SK-N-SH treated with all-trans-retinoic acid at 6 μM for 48 hours (cell line): ENCODE measurements around the gene SOAT2.

ENCODE experiments used
- ATAC-seq: fragments of 200-7000 bp; cut with Tn5 transposase; 3 replicates; pipeline ENCODE4 v1.9.1; 2020; ENCODE audit warnings: mild to moderate bottlenecking, moderate library complexity
- ARNTL ChIP-seq: fragments of 450-650 bp; formaldehyde crosslinking; IDR thresholded peaks from 2 replicates; pipeline ENCODE4 v1.5.0; 2020; ENCODE audit warnings: low read depth, mild to moderate bottlenecking, moderate library complexity, borderline replicate concordance
- BACH2 ChIP-seq: fragments of 250-450 bp; sonication (Bioruptor Pico); IDR thresholded peaks from 2 replicates; pipeline ENCODE4 v1.9.0; 2021; ENCODE audit warnings: mild to moderate bottlenecking, borderline replicate concordance
- CSDC2 ChIP-seq: fragments of 250-450 bp; sonication (Bioruptor Pico); IDR thresholded peaks from 2 replicates; pipeline ENCODE4 v1.5.0; 2020; ENCODE audit warnings: mild to moderate bottlenecking, moderate library complexity
- ESRRG ChIP-seq: fragments of 250-450 bp; sonication (Bioruptor Pico); IDR thresholded peaks from 2 replicates; pipeline ENCODE4 v1.6.1; 2021; ENCODE audit warnings: mild to moderate bottlenecking
- GLIS3 ChIP-seq: fragments of 250-450 bp; sonication (Bioruptor Pico); IDR thresholded peaks from 2 replicates; pipeline ENCODE4 v1.5.0; 2020; ENCODE audit warnings: mild to moderate bottlenecking, moderate library complexity
- ISL1 ChIP-seq: fragments of 250-450 bp; sonication (Bioruptor Pico); IDR thresholded peaks from 2 replicates; pipeline ENCODE4 v2.1.2; 2022; ENCODE audit warnings: mild to moderate bottlenecking, moderate library complexity
- OSR1 ChIP-seq: fragments of 250-450 bp; sonication (Bioruptor Pico); IDR thresholded peaks from 2 replicates; pipeline ENCODE4 v1.8.0; 2022; ENCODE audit warnings: moderate library complexity, mild to moderate bottlenecking, inconsistent platforms
- RARB ChIP-seq: fragments of 250-450 bp; sonication (Bioruptor Pico); IDR thresholded peaks from 2 replicates; pipeline ENCODE4 v1.8.0; 2021; ENCODE audit warnings: mild to moderate bottlenecking, moderate library complexity
- SNAI2 ChIP-seq: fragments of 250-450 bp; sonication (Bioruptor Pico); IDR thresholded peaks from 2 replicates; pipeline ENCODE4 v1.5.0; 2020; ENCODE audit warnings: mild to moderate bottlenecking, moderate library complexity
- TCF4 ChIP-seq: fragments of 250-450 bp; sonication (Bioruptor Pico); IDR thresholded peaks from 2 replicates; pipeline ENCODE4 v1.8.0; 2021; ENCODE audit warnings: mild to moderate bottlenecking, moderate library complexity, borderline replicate concordance
- TOX ChIP-seq: fragments of 250-450 bp; sonication (Bioruptor Pico); IDR thresholded peaks from 2 replicates; pipeline ENCODE4 v1.8.0; 2021; ENCODE audit warnings: mild to moderate bottlenecking, moderate library complexity, borderline replicate concordance
- ZC3H10 ChIP-seq: fragments of 250-450 bp; sonication (Bioruptor Pico); IDR thresholded peaks from 2 replicates; pipeline ENCODE4 v1.5.1; 2021; ENCODE audit warnings: mild to moderate bottlenecking, moderate library complexity
- ZFP3 ChIP-seq: fragments of 250-450 bp; sonication (Bioruptor Pico); IDR thresholded peaks from 2 replicates; pipeline ENCODE4 v1.5.0; 2020; ENCODE audit warnings: mild to moderate bottlenecking, moderate library complexity
- ZNF565 ChIP-seq: fragments of 450-650 bp; formaldehyde crosslinking; conservative IDR thresholded peaks from 2 replicates; pipeline ENCODE4 v1.5.0; 2020; ENCODE audit warnings: low read depth, mild to moderate bottlenecking, moderate library complexity
- ZNF70 ChIP-seq: fragments of 450-650 bp; formaldehyde crosslinking; IDR thresholded peaks from 2 replicates; pipeline ENCODE4 v1.5.0; 2020; ENCODE audit warnings: mild to moderate bottlenecking, moderate library complexity
- ZNF8 ChIP-seq: fragments of 450-650 bp; formaldehyde crosslinking; IDR thresholded peaks from 2 replicates; pipeline ENCODE4 v1.5.0; 2020; ENCODE audit warnings: mild to moderate bottlenecking, moderate library complexity
- TF ChIP-seq, protein P1 (sequence below): fragments of 250-450 bp; sonication (Bioruptor Pico); IDR thresholded peaks from 2 replicates; pipeline ENCODE4 v1.5.1; 2020; ENCODE audit warnings: low read depth, mild to moderate bottlenecking, moderate library complexity
- TF ChIP-seq, protein P2 (sequence below): fragments of 250-450 bp; sonication (Bioruptor Pico); IDR thresholded peaks from 2 replicates; pipeline ENCODE4 v1.8.0; 2020; ENCODE audit warnings: mild to moderate bottlenecking, moderate library complexity, borderline replicate concordance
- TF ChIP-seq, protein P3 (sequence below): fragments of 250-450 bp; sonication (Bioruptor Pico); IDR thresholded peaks from 2 replicates; pipeline ENCODE4 v1.8.0; 2021; ENCODE audit warnings: low read depth, mild to moderate bottlenecking, moderate library complexity, borderline replicate concordance
- TF ChIP-seq, protein P4 (sequence below): fragments of 250-450 bp; sonication (Bioruptor Pico); IDR thresholded peaks from 2 replicates; pipeline ENCODE4 v1.5.1; 2021; ENCODE audit warnings: mild to moderate bottlenecking, moderate library complexity

SOAT2 gene

DNA sequence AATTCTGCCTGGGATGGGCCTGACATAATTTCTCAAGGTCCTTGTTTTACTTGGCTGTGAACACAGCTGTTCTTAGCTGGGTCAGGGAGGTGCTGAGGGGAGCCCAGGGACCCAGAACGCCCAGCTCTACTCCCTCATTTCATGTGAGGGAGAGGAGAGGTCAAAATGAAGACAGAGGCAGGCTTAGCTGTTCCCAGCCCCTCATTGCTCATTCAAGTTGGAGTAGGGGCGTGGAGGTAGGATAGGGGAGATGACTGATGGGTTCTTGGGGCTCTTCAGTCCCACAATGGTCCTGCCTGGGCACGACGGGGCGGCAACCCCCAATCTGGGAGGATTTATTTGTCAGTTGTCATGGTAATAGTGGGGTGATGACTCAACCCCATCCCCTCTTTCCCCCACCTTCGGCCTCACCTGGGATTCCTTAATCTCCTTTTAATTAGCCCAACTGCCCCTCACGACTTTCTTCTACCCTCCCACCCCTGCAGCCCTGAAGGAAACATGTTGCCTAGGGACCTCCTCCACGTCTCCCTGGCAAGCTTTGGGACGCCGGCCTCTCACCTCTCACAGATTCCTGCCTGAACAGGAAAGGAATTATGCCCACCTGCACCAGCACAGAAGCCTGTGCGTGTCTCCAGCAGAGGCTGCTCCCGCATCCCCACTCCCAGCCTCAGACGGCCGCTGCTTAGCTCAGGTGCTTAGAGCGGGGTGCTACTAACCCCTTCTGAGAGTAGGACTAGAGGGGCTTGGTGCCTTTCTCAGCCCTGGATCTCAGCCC lies 34.3 kb upstream of the SOAT2 start:
- no peak for ATAC-seq
- TF ChIP-seq OSR1 (CRISPR knock-in tag) = no peak
- TF ChIP-seq BACH2 (CRISPR knock-in tag) = no peak
- no peak for TF ChIP-seq ZC3H10
- TF ChIP-seq ISL1 (CRISPR knock-in tag) = no peak
- no peak for TF ChIP-seq RARB
- TF ChIP-seq TCF4 (CRISPR knock-in tag) = no peak
- no peak for TF ChIP-seq ARNTL (CRISPR knock-in tag)
- TF ChIP-seq ZNF70 (CRISPR knock-in tag) = no peak
- no peak for TF ChIP-seq ZNF8 (CRISPR knock-in tag)
- TF ChIP-seq ESRRG (CRISPR knock-in tag) = no peak
- TF ChIP-seq CSDC2 (CRISPR knock-in tag) = no peak
- no peak for TF ChIP-seq ZFP3 (CRISPR knock-in tag)
- TF ChIP-seq, protein P1, sequence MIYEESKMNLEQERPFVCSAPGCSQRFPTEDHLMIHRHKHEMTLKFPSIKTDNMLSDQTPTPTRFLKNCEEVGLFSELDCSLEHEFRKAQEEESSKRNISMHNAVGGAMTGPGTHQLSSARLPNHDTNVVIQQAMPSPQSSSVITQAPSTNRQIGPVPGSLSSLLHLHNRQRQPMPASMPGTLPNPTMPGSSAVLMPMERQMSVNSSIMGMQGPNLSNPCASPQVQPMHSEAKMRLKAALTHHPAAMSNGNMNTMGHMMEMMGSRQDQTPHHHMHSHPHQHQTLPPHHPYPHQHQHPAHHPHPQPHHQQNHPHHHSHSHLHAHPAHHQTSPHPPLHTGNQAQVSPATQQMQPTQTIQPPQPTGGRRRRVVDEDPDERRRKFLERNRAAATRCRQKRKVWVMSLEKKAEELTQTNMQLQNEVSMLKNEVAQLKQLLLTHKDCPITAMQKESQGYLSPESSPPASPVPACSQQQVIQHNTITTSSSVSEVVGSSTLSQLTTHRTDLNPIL (CRISPR knock-in tag) = no peak
- no peak for TF ChIP-seq GLIS3 (CRISPR knock-in tag)
- TF ChIP-seq, protein P2, sequence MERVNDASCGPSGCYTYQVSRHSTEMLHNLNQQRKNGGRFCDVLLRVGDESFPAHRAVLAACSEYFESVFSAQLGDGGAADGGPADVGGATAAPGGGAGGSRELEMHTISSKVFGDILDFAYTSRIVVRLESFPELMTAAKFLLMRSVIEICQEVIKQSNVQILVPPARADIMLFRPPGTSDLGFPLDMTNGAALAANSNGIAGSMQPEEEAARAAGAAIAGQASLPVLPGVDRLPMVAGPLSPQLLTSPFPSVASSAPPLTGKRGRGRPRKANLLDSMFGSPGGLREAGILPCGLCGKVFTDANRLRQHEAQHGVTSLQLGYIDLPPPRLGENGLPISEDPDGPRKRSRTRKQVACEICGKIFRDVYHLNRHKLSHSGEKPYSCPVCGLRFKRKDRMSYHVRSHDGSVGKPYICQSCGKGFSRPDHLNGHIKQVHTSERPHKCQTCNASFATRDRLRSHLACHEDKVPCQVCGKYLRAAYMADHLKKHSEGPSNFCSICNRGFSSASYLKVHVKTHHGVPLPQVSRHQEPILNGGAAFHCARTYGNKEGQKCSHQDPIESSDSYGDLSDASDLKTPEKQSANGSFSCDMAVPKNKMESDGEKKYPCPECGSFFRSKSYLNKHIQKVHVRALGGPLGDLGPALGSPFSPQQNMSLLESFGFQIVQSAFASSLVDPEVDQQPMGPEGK (CRISPR knock-in tag) = no peak
- TF ChIP-seq, protein P3, sequence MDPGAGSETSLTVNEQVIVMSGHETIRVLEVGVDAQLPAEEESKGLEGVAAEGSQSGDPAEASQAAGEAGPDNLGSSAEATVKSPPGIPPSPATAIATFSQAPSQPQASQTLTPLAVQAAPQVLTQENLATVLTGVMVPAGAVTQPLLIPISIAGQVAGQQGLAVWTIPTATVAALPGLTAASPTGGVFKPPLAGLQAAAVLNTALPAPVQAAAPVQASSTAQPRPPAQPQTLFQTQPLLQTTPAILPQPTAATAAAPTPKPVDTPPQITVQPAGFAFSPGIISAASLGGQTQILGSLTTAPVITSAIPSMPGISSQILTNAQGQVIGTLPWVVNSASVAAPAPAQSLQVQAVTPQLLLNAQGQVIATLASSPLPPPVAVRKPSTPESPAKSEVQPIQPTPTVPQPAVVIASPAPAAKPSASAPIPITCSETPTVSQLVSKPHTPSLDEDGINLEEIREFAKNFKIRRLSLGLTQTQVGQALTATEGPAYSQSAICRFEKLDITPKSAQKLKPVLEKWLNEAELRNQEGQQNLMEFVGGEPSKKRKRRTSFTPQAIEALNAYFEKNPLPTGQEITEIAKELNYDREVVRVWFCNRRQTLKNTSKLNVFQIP (CRISPR knock-in tag) = no peak
- no peak for TF ChIP-seq SNAI2 (CRISPR knock-in tag)
- TF ChIP-seq, protein P4, sequence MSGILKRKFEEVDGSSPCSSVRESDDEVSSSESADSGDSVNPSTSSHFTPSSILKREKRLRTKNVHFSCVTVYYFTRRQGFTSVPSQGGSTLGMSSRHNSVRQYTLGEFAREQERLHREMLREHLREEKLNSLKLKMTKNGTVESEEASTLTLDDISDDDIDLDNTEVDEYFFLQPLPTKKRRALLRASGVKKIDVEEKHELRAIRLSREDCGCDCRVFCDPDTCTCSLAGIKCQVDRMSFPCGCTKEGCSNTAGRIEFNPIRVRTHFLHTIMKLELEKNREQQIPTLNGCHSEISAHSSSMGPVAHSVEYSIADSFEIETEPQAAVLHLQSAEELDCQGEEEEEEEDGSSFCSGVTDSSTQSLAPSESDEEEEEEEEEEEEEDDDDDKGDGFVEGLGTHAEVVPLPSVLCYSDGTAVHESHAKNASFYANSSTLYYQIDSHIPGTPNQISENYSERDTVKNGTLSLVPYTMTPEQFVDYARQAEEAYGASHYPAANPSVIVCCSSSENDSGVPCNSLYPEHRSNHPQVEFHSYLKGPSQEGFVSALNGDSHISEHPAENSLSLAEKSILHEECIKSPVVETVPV = no peak

GRCh38 chr12:53069621-53070410 lies 33.5 kb upstream of the SOAT2 start:
- no peak for ATAC-seq
- TF ChIP-seq SNAI2 (CRISPR knock-in tag) (no peak), OSR1 (CRISPR knock-in tag) (no peak), ZC3H10 (no peak), CSDC2 (CRISPR knock-in tag) (no peak), ZNF8 (CRISPR knock-in tag) (no peak), TOX (no peak), ISL1 (CRISPR knock-in tag) (no peak), ZNF565 (CRISPR knock-in tag) (no peak), GLIS3 (CRISPR knock-in tag) (no peak), ZNF70 (CRISPR knock-in tag) (no peak), TCF4 (CRISPR knock-in tag) (no peak), ESRRG (CRISPR knock-in tag) (no peak)
- TF ChIP-seq, protein P4 = no peak
- TF ChIP-seq, protein P1 (CRISPR knock-in tag) = no peak
- TF ChIP-seq, protein P3 (CRISPR knock-in tag) = no peak
- TF ChIP-seq, protein P2 (CRISPR knock-in tag) = no peak
